Measurements from ENCODE around the gene PAMR1.
A peak's percentile ranks its signal among the peaks of the same experiment; 100 is the strongest.

The PAMR1 gene

GRCh38 chr11:35393098-35393497, 132.3 kb downstream of the PAMR1 start:
- DNase-seq: peak in 1 of 2 experiments; percentile 39

- peak; percentile 81 to 86 for DNase-seq
These were observed 133.3 kb downstream of the PAMR1 start for GRCh38 chr11:35391922-35392688.

GRCh38 chr11:35390737-35391682, 134.4 kb downstream of the PAMR1 start:
- DNase-seq: no peak

- DNase-seq: no peak
These were observed 135.4 kb downstream of the PAMR1 start for GRCh38 chr11:35389897-35390465.

GRCh38 chr11:35389112-35389511, 136.3 kb downstream of the PAMR1 start:
- DNase-seq: no peak

GRCh38 chr11:35388061-35388460, 137.4 kb downstream of the PAMR1 start:
- DNase-seq: no peak

GRCh38 chr11:35387111-35387982, 138.1 kb downstream of the PAMR1 start:
- DNase-seq: peak in 1 of 2 experiments; percentile 30

GRCh38 chr11:35383953-35384352, 141.5 kb downstream of the PAMR1 start:
- DNase-seq: no peak
